K562 (cell line): ENCODE measurements around the gene TMEM184B. TPM values are rescaled to one million over a fixed set of nuclear protein-coding genes. Genes with fewer than 3 reads are reported as not detected.
A peak's percentile ranks its signal among the peaks of the same experiment; 100 is the strongest.

Source experiments
- ATAC-seq: fragments of 200-7000 bp; cut with Tn5 transposase; 3 replicates; pipeline ENCODE4 v1.9.1; 2020; ENCODE audit warnings: moderate library complexity
- BruUV-seq: library from RNA; stranded (reverse); fragments of 400-500 nt; replicated peaks from 2 replicates; lab custom pipeline; 2021; lab: Mats Ljungman, UMichigan
- CTCF ChIA-PET: fragments of 300-600 bp; formaldehyde crosslinking; extraction: SDS; loops from one replicate; lab custom pipeline; 2021; ENCODE audit warnings: low intra/inter-chr PET ratio; lab: Yijun Ruan, JAX
- POLR2A ChIA-PET: fragments of 300-600, 350-650 bp; sonication (Branson Sonifier 250); formaldehyde crosslinking; extraction: SDS; loops from one replicate; lab custom pipeline; 2021; ENCODE audit warnings: antibody characterized with exemption, inconsistent platforms; lab: Yijun Ruan, JAX
- DNase-seq, 4 experiments: peaks; one replicate each; pipeline versions ENCODE4 v3.0.0 to v3.0.0-alpha.2; 2011 to 2018; ENCODE audit warnings: low spot score in 3 of 4, mixed read lengths in 3 of 4; ENCODE audit errors: extremely low read depth in 1 of 4
- FAIRE-seq: peaks from 2 replicates; lab custom pipeline; 2011; peaks lifted over from hg19 to GRCh38; lab: Jason Lieb, UNC
- H2AFZ ChIP-seq: 2 replicates; pipeline ENCODE4 v1.6.0; 2011; ENCODE audit warnings: low read depth, low read length, control low read depth, inconsistent platforms
- H3K27ac ChIP-seq: fragments of 200-600 bp; 3 replicates; pipeline ENCODE4 v1.8.0; 2011; ENCODE audit warnings: low read depth, mild to moderate bottlenecking, control low read depth, inconsistent platforms, low read length, moderate library complexity, mixed read lengths; ENCODE audit errors: extremely low read depth
- H3K27me3 ChIP-seq, 2 experiments: fragments of 300-600 bp in 1 of 2; 2 replicates in 1 of 2; 3 replicates in 1 of 2; pipeline versions ENCODE4 v1.6.0 to v1.8.0; 2011; ENCODE audit warnings: inconsistent platforms in 2 of 2, low read length in 2 of 2, mild to moderate bottlenecking in 1 of 2, mixed read lengths in 1 of 2, moderate library complexity in 1 of 2; ENCODE audit not compliant: control insufficient read depth in 2 of 2, insufficient read depth in 2 of 2
- H3K36me3 ChIP-seq: fragments of 300-600 bp; 3 replicates; pipeline ENCODE4 v1.8.0; 2011; ENCODE audit warnings: mild to moderate bottlenecking, low read length, inconsistent platforms; ENCODE audit not compliant: control insufficient read depth, insufficient read depth
- H3K4me1 ChIP-seq, 2 experiments: fragments of 200-600 bp in 1 of 2; replicated peaks in 1 of 2; 2 replicates in 1 of 2; 3 replicates in 1 of 2; pipeline versions ENCODE4 v1.5.1 to v1.8.0; 2011; ENCODE audit warnings: inconsistent platforms in 2 of 2, low read length in 2 of 2, mild to moderate bottlenecking in 1 of 2, mixed read lengths in 1 of 2, moderate library complexity in 1 of 2; ENCODE audit not compliant: control insufficient read depth in 2 of 2, insufficient read depth in 2 of 2
- H3K4me2 ChIP-seq: 2 replicates; pipeline ENCODE4 v1.6.1; 2011; ENCODE audit warnings: low read length, control low read depth, inconsistent platforms, mixed read lengths; ENCODE audit not compliant: insufficient read depth
- H3K4me3 ChIP-seq: fragments of 200-600 bp; sonication (generic), shearing (Covaris generic); 2 replicates; pipeline ENCODE4 v1.5.1; 2016; ENCODE audit warnings: control low read depth, inconsistent platforms
- H3K79me2 ChIP-seq: fragments of 200-600 bp; 3 replicates; pipeline ENCODE4 v1.8.0; 2011; ENCODE audit warnings: low read length, inconsistent platforms; ENCODE audit not compliant: control insufficient read depth, insufficient read depth
- H3K9ac ChIP-seq, 2 experiments: 2 replicates each; pipeline versions ENCODE4 v1.6.0 to v1.6.1; 2011; ENCODE audit warnings: low read depth in 2 of 2, low read length in 2 of 2, control low read depth in 1 of 2, inconsistent platforms in 1 of 2, mild to moderate bottlenecking in 1 of 2, mixed read lengths in 1 of 2; ENCODE audit not compliant: insufficient read depth in 1 of 2
- H3K9me1 ChIP-seq: one replicate; pipeline ENCODE4 v1.6.0; 2011; ENCODE audit warnings: inconsistent platforms, mild to moderate bottlenecking, low read length, moderate library complexity; ENCODE audit not compliant: control insufficient read depth, insufficient read depth
- H3K9me3 ChIP-seq: replicated peaks from 2 replicates; pipeline ENCODE4 v1.5.1; 2011; ENCODE audit warnings: low read depth, low read length, inconsistent platforms; ENCODE audit not compliant: control insufficient read depth, insufficient read depth
- H4K20me1 ChIP-seq: replicated peaks from 2 replicates; pipeline ENCODE4 v1.6.1; 2011; ENCODE audit warnings: low read length, inconsistent platforms, mixed read lengths; ENCODE audit not compliant: control insufficient read depth, insufficient read depth
- BDP1 ChIP-seq: IDR thresholded peaks from 3 replicates; pipeline ENCODE4 v1.6.1; 2011; ENCODE audit not compliant: insufficient read length, insufficient read depth
- HEY1 ChIP-seq: fragments of 250-450 bp; sonication (Bioruptor Pico); IDR thresholded peaks from 2 replicates; pipeline ENCODE4 v1.5.0; 2020; ENCODE audit warnings: mild to moderate bottlenecking, moderate library complexity, borderline replicate concordance
- HOMEZ ChIP-seq: fragments of 250-450 bp; sonication (Bioruptor Pico); IDR thresholded peaks from 2 replicates; pipeline ENCODE4 v1.4.0; 2020; ENCODE audit warnings: mild to moderate bottlenecking, moderate library complexity
- MEIS2 ChIP-seq: fragments of 450-650 bp; IDR thresholded peaks from 2 replicates; pipeline ENCODE4 v1.6.1; 2014; ENCODE audit warnings: mild to moderate bottlenecking; ENCODE audit not compliant: partially characterized antibody
- TCF15 ChIP-seq: fragments of 250-450 bp; sonication (Bioruptor Pico); IDR thresholded peaks from 2 replicates; pipeline ENCODE4 v1.8.0; 2022; ENCODE audit warnings: moderate library complexity, mild to moderate bottlenecking, inconsistent platforms
- THRB ChIP-seq: fragments of 450-650 bp; formaldehyde crosslinking; conservative IDR thresholded peaks from 2 replicates; pipeline ENCODE4 v1.4.0; 2022; ENCODE audit warnings: mild to moderate bottlenecking, missing genetic modification characterization
- TSHZ1 ChIP-seq: fragments of 250-450 bp; sonication (Bioruptor Pico); IDR thresholded peaks from 2 replicates; pipeline ENCODE4 v1.4.0; 2020; ENCODE audit warnings: mild to moderate bottlenecking, moderate library complexity
- ZBTB9 ChIP-seq: fragments of 450-650 bp; formaldehyde crosslinking; IDR thresholded peaks from 2 replicates; pipeline ENCODE4 v1.4.0; 2020; ENCODE audit warnings: mild to moderate bottlenecking, moderate library complexity
- WGBS: fragments of 100-300 bp; shearing (Covaris generic); methylation state at CpG from one replicate; pipeline ENCODE4 v1.1.6; 2016; ENCODE audit warnings: low coverage, mixed read lengths; ENCODE audit not compliant: insufficient coverage; ENCODE audit errors: missing lambda C conversion rate; 5-methylcytosine and 5-hydroxymethylcytosine counted together
- in situ Hi-C: fragments of 300-500 bp; cut with MboI; formaldehyde crosslinking; loops from 4 replicates; pipeline ENCODE4 v1.15.0; 2018; ENCODE audit warnings: inconsistent platforms, mixed read lengths
- intact Hi-C: fragments of 100-400 bp; cut with micrococcal nuclease; formaldehyde crosslinking; loops from 2 replicates; pipeline ENCODE4 v1.14.2; 2022
- polyA plus RNA-seq, 8 experiments: library from polyadenylated mRNA; depleted of rRNA in 4 of 8; stranded (reverse) in 5 of 8; unstranded in 3 of 8; fragments of >200 nt; fragmentation: Nextera tagmentation in 2 of 8; fragmentation: Illumina TruSeq in 1 of 8; extraction: Ambion mirVana in 2 of 8; extraction: Trizol in 1 of 8; gene quantifications; 2 replicates each; pipeline versions ENCODE4 v1.2.1 to v1.2.3, GENCODE V29; 2011 to 2014; ENCODE audit warnings: inconsistent platforms in 1 of 8, missing spikeins in 1 of 8
- total RNA-seq, 7 experiments: library from RNA; depleted of rRNA in 6 of 7; stranded (reverse); fragments of >200 nt in 6 of 7; fragmentation: Illumina TruSeq in 2 of 7; extraction: Trizol in 2 of 7; gene quantifications; 2 replicates each; pipeline versions ENCODE4 v1.2.1 to v1.2.3, GENCODE V29; 2011 to 2021; ENCODE audit warnings: low replicate concordance in 1 of 7

Gene TMEM184B
- total and polyA plus RNA-seq, 9 of the 15 experiments (the other 6 are each of a cell fraction or from before 2014, with no cell fraction given), result 0.31 to 25.1 (median 6.2) TPM

GRCh38 chr22:38284042-38284402 lies 11.2 kb upstream of the TMEM184B start:
- WGBS, result 84% methylated on average over 4 of the region's 5 CpGs
- ChIA-PET POLR2A (interaction anchor here (0.7 to 2.0 kb wide), 4 partner anchors 11 to 30 kb away, joined by 3 to 8 read pairs (median 6); partner anchors contain the start of gene TMEM184B), CTCF (no interaction called here)
- Histone ChIP-seq H3K9me1 (no peaks in the 10 kb centered on the region), H4K20me1 (no peaks in the 10 kb centered on the region), H3K4me3 (no peak overlapping the region), H3K36me3 (no peaks in the 10 kb centered on the region), H2AFZ (no peak overlapping the region), H3K27me3 (no peaks in the 10 kb centered on the region), H3K79me2 (no peaks in the 10 kb centered on the region), H3K4me2 (no peak overlapping the region), H3K9me3 (no peaks in the 10 kb centered on the region), H3K27ac (no peak overlapping the region), H3K9ac (peak overlapping the region in 1 of 2 experiments; percentile 68; a peak in 1 of 4 replicates), H3K4me1 (peaks cover 13 to 23% of the 10 kb centered on the region in 2 experiments; a peak in 4 of 5 replicates)
- FAIRE-seq (no peak), DNase-seq (no peak), ATAC-seq (no peak)
- BruUV-seq, result no TSS peak
- intact Hi-C loops, result no loop called here
- TF ChIP-seq HEY1 (no peak), TCF15 (CRISPR knock-in tag) (no peak), HOMEZ (CRISPR knock-in tag) (no peak), THRB (CRISPR knock-in tag) (no peak), TSHZ1 (CRISPR knock-in tag) (no peak), BDP1 (no peak), MEIS2 (no peak), ZBTB9 (CRISPR knock-in tag) (no peak)
- in situ Hi-C loops, result no loop called here
